Myocyte (in vitro differentiated cells): ENCODE results near the gene COX20. TPM values are rescaled to one million over a fixed set of nuclear protein-coding genes. Genes with fewer than 3 reads are reported as not detected.

Source experiments
- DNase-seq: peaks from one replicate; pipeline ENCODE4 v3.0.0-alpha.2; 2012; ENCODE audit warnings: low read depth
- total RNA-seq: library from RNA; depleted of rRNA; stranded (reverse); fragments of >200 nt; gene quantifications from 2 replicates; pipeline ENCODE4 v1.2.3, GENCODE V29; 2014

Gene COX20
- total RNA-seq, 1 donor from 2014 or later = 31.3 TPM

GRCh38 chr1:244869950-244870349 is 34.5 kb downstream of the COX20 start:
- no peak for DNase-seq

- DNase-seq = no peak
These were observed 39.6 kb downstream of the COX20 start for GRCh38 chr1:244874974-244875579.

DNA sequence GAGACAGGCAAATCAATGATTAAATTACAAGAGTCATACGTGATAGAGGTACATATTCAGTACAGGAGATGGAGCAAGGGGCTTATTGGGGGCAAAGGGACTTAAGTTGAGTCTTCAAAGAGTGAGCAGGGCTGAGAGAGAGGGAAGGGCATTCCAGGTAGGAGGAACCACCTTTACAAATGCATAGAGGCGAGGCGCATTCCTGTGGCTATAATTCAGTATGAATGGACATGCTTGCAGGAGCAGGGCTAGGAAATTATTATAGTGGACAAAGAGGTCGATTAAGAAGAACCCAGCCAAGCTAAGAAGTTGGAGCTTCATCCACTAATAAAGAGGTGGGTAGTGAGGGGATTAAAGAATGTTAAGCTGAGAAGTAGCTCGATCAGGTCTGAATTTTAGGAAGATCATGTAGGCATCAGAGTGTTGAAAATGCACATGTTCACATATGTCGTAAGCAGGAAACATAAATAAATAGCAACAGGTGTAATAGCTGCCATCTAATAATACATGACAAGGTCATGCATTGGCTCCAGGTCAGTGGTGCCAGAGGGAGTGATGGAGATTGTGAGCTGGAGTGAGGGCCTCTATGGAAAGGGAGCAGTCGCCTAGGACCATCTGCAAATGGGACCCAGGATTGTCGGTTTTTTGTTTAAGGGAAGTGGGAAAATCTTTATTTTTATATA is 40.9 kb downstream of the COX20 start:
- DNase-seq = no peak

DNA sequence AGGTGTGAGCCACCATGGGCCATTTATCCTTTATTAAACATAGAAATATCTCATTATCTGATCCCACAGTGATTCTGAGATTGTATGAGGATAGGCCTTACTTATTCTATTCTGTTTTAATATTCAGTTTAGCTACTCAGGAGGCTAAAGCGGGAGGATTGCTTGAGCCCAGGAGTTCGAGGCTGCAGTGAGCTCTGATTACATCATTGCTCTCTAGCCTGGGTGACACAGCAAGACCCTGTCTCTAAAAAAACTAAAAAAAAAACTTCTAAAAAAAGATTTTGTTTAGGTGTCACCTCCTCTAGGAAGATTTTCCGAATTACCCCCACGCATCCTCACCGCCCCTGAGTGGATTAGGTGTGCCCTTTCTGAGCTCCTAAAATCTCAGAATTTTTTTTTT is 43.2 kb downstream of the COX20 start:
- DNase-seq = no peak

GRCh38 chr1:244881552-244882280 is 46.3 kb downstream of the COX20 start:
- DNase-seq = no peak

DNA sequence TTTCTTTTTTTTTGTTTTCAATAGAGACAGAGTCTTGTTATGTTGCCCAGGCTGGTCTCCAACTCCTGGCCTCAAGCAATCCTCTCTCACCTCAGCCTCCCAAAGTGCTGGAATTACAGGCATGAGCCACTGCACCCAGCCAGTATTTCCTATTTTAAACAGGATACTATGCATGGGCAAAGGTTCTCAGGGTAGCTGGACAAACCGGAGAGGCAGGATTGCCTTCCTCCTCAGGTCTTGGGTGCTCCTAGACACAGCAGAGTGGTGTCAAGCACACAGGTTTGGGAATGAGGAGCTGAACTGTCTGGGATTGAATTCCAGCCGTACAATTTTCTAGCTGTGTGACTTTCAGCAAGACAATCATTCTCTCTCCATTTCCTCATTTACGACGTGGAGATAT is 51.8 kb downstream of the COX20 start:
- DNase-seq = no peak

- no peak for DNase-seq
These were observed 58.4 kb downstream of the COX20 start for GRCh38 chr1:244893836-244894235.

Other genes starting within 250 kb of the COX20 start
- 52.2 and 112 TPM in 2 replicates for gene DESI2, start 182.5 kb upstream of the COX20 start, total RNA-seq
- gene HNRNPU, start 28.9 kb downstream of the COX20 start, total RNA-seq = 214 and 222 TPM in 2 replicates